GM12878 (cell line): ENCODE measurements around the gene STARD10. TPM values are rescaled to one million over a fixed set of nuclear protein-coding genes. Genes with fewer than 3 reads are reported as not detected.

ENCODE experiments used
- ATAC-seq: fragments of 200-7000 bp; cut with Tn5 transposase; 3 replicates; pipeline ENCODE4 v1.9.1; 2020; ENCODE audit warnings: mild to moderate bottlenecking, moderate library complexity
- BruUV-seq: library from RNA; stranded (reverse); fragments of 400-500 nt; replicated peaks from 2 replicates; lab custom pipeline; 2021; lab: Mats Ljungman, UMichigan
- CTCF ChIA-PET: fragments of 300-600 bp; sonication (Branson Sonifier 250); formaldehyde crosslinking; extraction: SDS; loops from one replicate; lab custom pipeline; 2021; ENCODE audit warnings: inconsistent platforms; lab: Yijun Ruan, JAX
- POLR2A ChIA-PET: fragments of 350-600 bp; formaldehyde crosslinking; extraction: SDS; loops from one replicate; lab custom pipeline; 2021; ENCODE audit warnings: inconsistent platforms; lab: Charles Lee
- RAD21 ChIA-PET: fragments of 300-600 bp; sonication (Branson Sonifier 250); formaldehyde crosslinking; loops from one replicate; lab custom pipeline; 2023; ENCODE audit warnings: antibody characterized with exemption; ENCODE audit not compliant: unreplicated experiment; lab: Charles Lee
- SMC1A ChIA-PET: fragments of 300-600 bp; sonication (Branson Sonifier 250); formaldehyde crosslinking; loops from one replicate; lab custom pipeline; 2023; ENCODE audit not compliant: unreplicated experiment, uncharacterized antibody; lab: Charles Lee
- DNase-seq: peaks from one replicate; pipeline ENCODE4 v3.0.0-alpha.2; 2011; ENCODE audit warnings: low read depth, low spot score
- FAIRE-seq: peaks from 3 replicates; lab custom pipeline; 2011; peaks lifted over from hg19 to GRCh38; lab: Jason Lieb, UNC
- H2AFZ ChIP-seq: 2 replicates; pipeline ENCODE4 v1.6.0; 2011; ENCODE audit warnings: low read depth, low read length, control low read depth; ENCODE audit not compliant: control insufficient read depth
- H3K27ac ChIP-seq: 2 replicates; pipeline ENCODE4 v1.5.1; 2011; ENCODE audit warnings: control low read depth; ENCODE audit not compliant: control insufficient read depth, insufficient read depth
- H3K27me3 ChIP-seq, 2 experiments: replicated peaks in 1 of 2; 2 replicates each; pipeline versions ENCODE4 v1.6.0 to v1.6.1; 2011; ENCODE audit warnings: low read length in 1 of 2; ENCODE audit not compliant: control insufficient read depth in 2 of 2, insufficient read depth in 2 of 2
- H3K36me3 ChIP-seq, 2 experiments: 2 replicates each; pipeline ENCODE4 v1.5.1; 2011; ENCODE audit warnings: low read length in 1 of 2; ENCODE audit not compliant: control insufficient read depth in 2 of 2, insufficient read depth in 2 of 2
- H3K4me1 ChIP-seq: 2 replicates; pipeline ENCODE4 v1.6.1; 2011; ENCODE audit warnings: mild to moderate bottlenecking, low read length, moderate library complexity, mixed read lengths; ENCODE audit not compliant: control insufficient read depth, insufficient read depth
- H3K4me2 ChIP-seq: 2 replicates; pipeline ENCODE4 v1.6.0; 2011; ENCODE audit warnings: control low read depth; ENCODE audit not compliant: control insufficient read depth, insufficient read depth
- H3K4me3 ChIP-seq: fragments of 200-600 bp; sonication (generic); 2 replicates; pipeline ENCODE4 v1.5.1; 2016
- H3K79me2 ChIP-seq: 2 replicates; pipeline ENCODE4 v1.6.0; 2011; ENCODE audit warnings: low read length; ENCODE audit not compliant: control insufficient read depth, insufficient read depth
- H3K9ac ChIP-seq: 2 replicates; pipeline ENCODE4 v1.8.0; 2011; ENCODE audit warnings: low read length, control low read depth, mixed read lengths; ENCODE audit not compliant: control insufficient read depth, insufficient read depth
- H3K9me3 ChIP-seq: replicated peaks from 3 replicates; pipeline ENCODE4 v1.5.1; 2011; ENCODE audit warnings: mild to moderate bottlenecking, low read length; ENCODE audit not compliant: control insufficient read depth, insufficient read depth
- H4K20me1 ChIP-seq: 2 replicates; pipeline ENCODE4 v1.6.0; 2011; ENCODE audit not compliant: control insufficient read depth, insufficient read depth
- FOS ChIP-seq: IDR thresholded peaks from 3 replicates; pipeline ENCODE4 v1.6.1; 2011; ENCODE audit warnings: borderline replicate concordance; ENCODE audit not compliant: insufficient read length; ENCODE audit errors: extremely low read depth
- KLF5 ChIP-seq: fragments of 450-650 bp; IDR thresholded peaks from 2 replicates; pipeline ENCODE4 v1.6.1; 2014; ENCODE audit warnings: mild to moderate bottlenecking; ENCODE audit not compliant: partially characterized antibody
- PRDM15 ChIP-seq: fragments of 450-650 bp; formaldehyde crosslinking; IDR thresholded peaks from 2 replicates; pipeline ENCODE4 v1.4.0; 2020; ENCODE audit warnings: mild to moderate bottlenecking, moderate library complexity
- SRF ChIP-seq, 2 experiments: IDR thresholded peaks; 2 replicates each; pipeline ENCODE4 v1.6.1; 2011; ENCODE audit warnings: low read depth in 2 of 2, low read length in 2 of 2, mild to moderate bottlenecking in 1 of 2, moderate library complexity in 1 of 2
- STAT1 ChIP-seq: fragments of 450-650 bp; conservative IDR thresholded peaks from 2 replicates; pipeline ENCODE4 v1.6.1; 2014; ENCODE audit warnings: antibody characterized with exemption, mild to moderate bottlenecking
- TCF12 ChIP-seq: IDR thresholded peaks from 2 replicates; pipeline ENCODE4 v1.6.1; 2011; ENCODE audit warnings: low read depth, mild to moderate bottlenecking, low read length
- WGBS: methylation state at CpG from one replicate; pipeline ENCODE4 v1.1.6; 2016; ENCODE audit warnings: low lambda C conversion rate; ENCODE audit not compliant: insufficient replicate concordance, insufficient coverage; ENCODE audit errors: missing lambda C conversion rate; 5-methylcytosine and 5-hydroxymethylcytosine counted together
- in situ Hi-C: fragments of 300-500 bp; cut with MboI; formaldehyde crosslinking; loops from 9 replicates; pipeline ENCODE4 v1.14.3; 2018; ENCODE audit warnings: mixed read lengths
- intact Hi-C: fragments of 100-400 bp; cut with micrococcal nuclease; formaldehyde crosslinking; loops from one replicate; pipeline ENCODE4 v1.14.2; 2022; ENCODE audit not compliant: unreplicated experiment
- polyA plus RNA-seq, 11 experiments: library from polyadenylated mRNA; depleted of rRNA in 4 of 11; unstranded in 6 of 11; stranded (reverse) in 5 of 11; fragments of >200 nt; fragmentation: Nextera tagmentation in 4 of 11; fragmentation: Illumina TruSeq in 1 of 11; extraction: Ambion mirVana in 4 of 11; extraction: Trizol in 1 of 11; gene quantifications; 1 replicate in 1 of 11; 2 replicates in 10 of 11; pipeline versions ENCODE4 v1.2.1 to v1.2.3, GENCODE V29; 2011 to 2016; ENCODE audit warnings: inconsistent platforms in 2 of 11, missing spikeins in 2 of 11, low read depth in 1 of 11
- total RNA-seq, 4 experiments: library from RNA; depleted of rRNA in 3 of 4; stranded (reverse); fragments of >200 nt in 3 of 4; fragmentation: Illumina TruSeq in 1 of 4; extraction: Trizol in 1 of 4; gene quantifications; 2 replicates each; pipeline versions ENCODE4 v1.2.1 to v1.2.3, GENCODE V29; 2013 to 2021
- TF ChIP-seq, protein P1 (sequence below): fragments of 450-650 bp; formaldehyde crosslinking; IDR thresholded peaks from 2 replicates; pipeline ENCODE4 v1.4.0; 2022; ENCODE audit warnings: mild to moderate bottlenecking, moderate library complexity

STARD10 gene
- total and polyA plus RNA-seq, 10 of the 15 experiments (the other 5 are each of a cell fraction or from before 2014, with no cell fraction given), result 0.15 to 43.2 (median 23.1) TPM

GRCh38 chr11:72774499-72774898, 19.3 kb downstream of the STARD10 start:
- H3K9ac ChIP-seq, result no peak overlapping the region
- H2AFZ ChIP-seq, result no peak overlapping the region
- FAIRE-seq (no peak), ATAC-seq (no peak), DNase-seq (no peak)
- no peaks in the 10 kb centered on the region for H3K9me3 ChIP-seq
- H3K27ac ChIP-seq, result no peak overlapping the region
- no TSS peak for BruUV-seq
- no peaks in the 10 kb centered on the region for H3K36me3 ChIP-seq
- no peaks in the 10 kb centered on the region for H3K4me1 ChIP-seq
- no peak for TF ChIP-seq PRDM15
- TF ChIP-seq, protein P1, sequence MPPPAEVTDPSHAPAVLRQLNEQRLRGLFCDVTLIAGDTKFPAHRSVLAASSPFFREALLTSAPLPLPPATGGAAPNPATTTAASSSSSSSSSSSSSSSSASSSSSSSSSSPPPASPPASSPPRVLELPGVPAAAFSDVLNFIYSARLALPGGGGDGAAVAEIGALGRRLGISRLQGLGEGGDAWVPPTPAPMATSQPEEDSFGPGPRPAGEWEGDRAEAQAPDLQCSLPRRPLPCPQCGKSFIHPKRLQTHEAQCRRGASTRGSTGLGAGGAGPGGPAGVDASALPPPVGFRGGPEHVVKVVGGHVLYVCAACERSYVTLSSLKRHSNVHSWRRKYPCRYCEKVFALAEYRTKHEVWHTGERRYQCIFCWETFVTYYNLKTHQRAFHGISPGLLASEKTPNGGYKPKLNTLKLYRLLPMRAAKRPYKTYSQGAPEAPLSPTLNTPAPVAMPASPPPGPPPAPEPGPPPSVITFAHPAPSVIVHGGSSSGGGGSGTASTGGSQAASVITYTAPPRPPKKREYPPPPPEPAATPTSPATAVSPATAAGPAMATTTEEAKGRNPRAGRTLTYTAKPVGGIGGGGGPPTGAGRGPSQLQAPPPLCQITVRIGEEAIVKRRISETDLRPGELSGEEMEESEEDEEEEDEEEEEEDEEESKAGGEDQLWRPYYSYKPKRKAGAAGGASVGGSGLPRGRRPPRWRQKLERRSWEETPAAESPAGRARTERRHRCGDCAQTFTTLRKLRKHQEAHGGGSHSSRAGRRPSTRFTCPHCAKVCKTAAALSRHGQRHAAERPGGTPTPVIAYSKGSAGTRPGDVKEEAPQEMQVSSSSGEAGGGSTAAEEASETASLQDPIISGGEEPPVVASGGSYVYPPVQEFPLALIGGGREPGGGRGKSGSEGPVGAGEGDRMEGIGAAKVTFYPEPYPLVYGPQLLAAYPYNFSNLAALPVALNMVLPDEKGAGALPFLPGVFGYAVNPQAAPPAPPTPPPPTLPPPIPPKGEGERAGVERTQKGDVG (CRISPR knock-in tag), result no peak
- no peak for TF ChIP-seq FOS
- TF ChIP-seq STAT1, result no peak
- TF ChIP-seq KLF5, result no peak
- TF ChIP-seq SRF (IDR thresholded peaks at IDR 0.05; ENCODE audit: low read depth in 2 of 2, low read length in 2 of 2), result no peak
- no peak for TF ChIP-seq TCF12
- no peaks in the 10 kb centered on the region for H4K20me1 ChIP-seq
- H3K4me3 ChIP-seq, result no peak overlapping the region
- no peaks in the 10 kb centered on the region for H3K27me3 ChIP-seq
- H3K79me2 ChIP-seq, result no peaks in the 10 kb centered on the region
- WGBS, result 72% methylated on average over 6 of the region's 6 CpGs
- SMC1A ChIA-PET, result interaction anchor here (0.8 kb wide), 1 partner anchor 45 kb away, joined by 3 read pairs; no protein-coding TSS in a partner anchor
- intact Hi-C loops (no loop called here), in situ Hi-C loops (no loop called here)
- CTCF ChIA-PET, result interaction anchor here (0.8 kb wide), 1 partner anchor 18 kb away, joined by 4 read pairs; no protein-coding TSS in a partner anchor
- POLR2A ChIA-PET, result no interaction called here
- RAD21 ChIA-PET, result no interaction called here
- no peak overlapping the region for H3K4me2 ChIP-seq
